ENCODE measurements around the gene BOD1L1. TPM values are rescaled to one million over a fixed set of nuclear protein-coding genes. Genes with fewer than 3 reads are reported as not detected.
A peak's percentile ranks its signal among the peaks of the same experiment; 100 is the strongest.

The BOD1L1 gene
- total and polyA plus RNA-seq, 9 donors = 21.2 to 41.6 (median 38.3) TPM

DNA sequence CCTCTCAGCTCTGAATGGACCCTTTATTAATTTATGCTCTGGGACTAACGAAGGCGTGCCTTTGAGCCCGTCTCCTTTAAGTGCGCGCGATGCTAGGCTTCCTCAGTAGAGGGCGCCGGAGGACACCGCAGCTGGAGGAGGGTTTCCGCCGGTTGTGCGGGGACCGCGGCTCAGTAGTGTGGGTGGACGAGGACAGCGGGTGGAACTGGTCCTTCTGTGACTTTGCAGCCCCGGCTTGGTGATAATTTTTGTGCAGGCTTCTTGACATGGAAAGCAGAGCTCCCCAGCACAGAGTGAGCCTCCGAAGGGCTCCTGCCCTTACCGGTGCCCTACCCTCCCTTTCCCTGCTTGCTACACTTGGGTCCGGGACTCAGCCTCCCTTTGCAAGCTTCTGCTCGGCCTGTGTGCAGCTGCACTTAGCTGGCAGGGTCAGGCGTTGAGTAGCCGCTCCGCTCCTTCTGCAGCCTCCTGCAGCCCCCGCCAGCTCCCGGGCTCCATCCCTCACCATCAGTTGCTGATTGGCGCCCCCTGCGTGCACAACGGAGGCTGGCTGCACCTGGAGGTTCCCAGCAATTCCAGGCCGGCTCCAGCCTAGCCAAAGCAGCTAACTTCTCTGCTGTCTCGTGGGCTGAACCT lies 26.8 kb upstream of the BOD1L1 start:
- Histone ChIP-seq H3K27ac (no peak overlapping the region), H3K9me3 (no peaks in the 10 kb centered on the region), H3K4me1 (ENCODE audit: insufficient read depth) (no peaks in the 10 kb centered on the region), H3K36me3 (no peaks in the 10 kb centered on the region), H3K27me3 (no peaks in the 10 kb centered on the region), H3K4me3 (peak overlapping the region; percentile 45)
- DNase-seq = peak; percentile 66 to 87 (median 79)
- no peak for TF ChIP-seq EP300 (IDR thresholded peaks at IDR 0.05)
- no peak for TF ChIP-seq POLR2A (IDR thresholded peaks at IDR 0.05)
- TF ChIP-seq, protein P1, sequence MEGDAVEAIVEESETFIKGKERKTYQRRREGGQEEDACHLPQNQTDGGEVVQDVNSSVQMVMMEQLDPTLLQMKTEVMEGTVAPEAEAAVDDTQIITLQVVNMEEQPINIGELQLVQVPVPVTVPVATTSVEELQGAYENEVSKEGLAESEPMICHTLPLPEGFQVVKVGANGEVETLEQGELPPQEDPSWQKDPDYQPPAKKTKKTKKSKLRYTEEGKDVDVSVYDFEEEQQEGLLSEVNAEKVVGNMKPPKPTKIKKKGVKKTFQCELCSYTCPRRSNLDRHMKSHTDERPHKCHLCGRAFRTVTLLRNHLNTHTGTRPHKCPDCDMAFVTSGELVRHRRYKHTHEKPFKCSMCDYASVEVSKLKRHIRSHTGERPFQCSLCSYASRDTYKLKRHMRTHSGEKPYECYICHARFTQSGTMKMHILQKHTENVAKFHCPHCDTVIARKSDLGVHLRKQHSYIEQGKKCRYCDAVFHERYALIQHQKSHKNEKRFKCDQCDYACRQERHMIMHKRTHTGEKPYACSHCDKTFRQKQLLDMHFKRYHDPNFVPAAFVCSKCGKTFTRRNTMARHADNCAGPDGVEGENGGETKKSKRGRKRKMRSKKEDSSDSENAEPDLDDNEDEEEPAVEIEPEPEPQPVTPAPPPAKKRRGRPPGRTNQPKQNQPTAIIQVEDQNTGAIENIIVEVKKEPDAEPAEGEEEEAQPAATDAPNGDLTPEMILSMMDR (IDR thresholded peaks at IDR 0.05) = peak; percentile 32 to 90 (median 58)
- intact Hi-C loops (cut with DNase I) = loop anchor here in 1 of 4 donors (10.0 kb wide), 1 partner anchor 1511 kb away; no protein-coding TSS in a partner anchor
- 0 to 21% (median 0%) methylated on average over 31 of the region's 31 CpGs for WGBS, 3 donors

DNA sequence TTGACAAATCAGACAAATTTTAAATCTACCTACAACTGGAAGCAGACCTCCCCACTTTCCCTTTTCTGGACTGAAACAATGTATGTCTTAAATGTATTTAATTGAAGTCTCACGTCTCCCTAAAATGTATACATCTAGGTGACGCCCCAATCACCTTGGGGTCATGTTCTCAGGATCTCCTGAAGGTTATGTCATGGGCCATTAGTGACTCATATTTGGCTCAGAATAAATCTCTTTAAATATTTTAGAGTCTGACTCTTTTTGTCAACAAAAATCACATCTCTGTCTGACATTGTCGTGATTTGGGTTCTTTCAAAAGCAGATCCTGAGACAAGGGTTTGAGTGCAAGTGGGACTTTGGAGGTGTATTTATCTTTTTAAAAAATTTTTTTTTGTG lies 26.2 kb upstream of the BOD1L1 start:
- 35 to 66% (median 37%) methylated on average over 3 of the region's 3 CpGs for WGBS, 3 donors
- no peaks in the 10 kb centered on the region for H3K27me3 ChIP-seq
- intact Hi-C loops (cut with DNase I) = loop anchor here in 1 of 4 donors (10.0 kb wide), 1 partner anchor 1511 kb away; no protein-coding TSS in a partner anchor
- no peaks in the 10 kb centered on the region for H3K4me1 ChIP-seq (ENCODE audit: insufficient read depth)
- no peaks in the 10 kb centered on the region for H3K36me3 ChIP-seq
- no peak for DNase-seq
- no peaks in the 10 kb centered on the region for H3K9me3 ChIP-seq
- no peak for TF ChIP-seq POLR2A (IDR thresholded peaks at IDR 0.05)
- TF ChIP-seq, protein P1 (IDR thresholded peaks at IDR 0.05) = no peak
- no peak for TF ChIP-seq EP300 (IDR thresholded peaks at IDR 0.05)
- no peak overlapping the region for H3K27ac ChIP-seq
- H3K4me3 ChIP-seq = peak overlapping the region; percentile 45

DNA sequence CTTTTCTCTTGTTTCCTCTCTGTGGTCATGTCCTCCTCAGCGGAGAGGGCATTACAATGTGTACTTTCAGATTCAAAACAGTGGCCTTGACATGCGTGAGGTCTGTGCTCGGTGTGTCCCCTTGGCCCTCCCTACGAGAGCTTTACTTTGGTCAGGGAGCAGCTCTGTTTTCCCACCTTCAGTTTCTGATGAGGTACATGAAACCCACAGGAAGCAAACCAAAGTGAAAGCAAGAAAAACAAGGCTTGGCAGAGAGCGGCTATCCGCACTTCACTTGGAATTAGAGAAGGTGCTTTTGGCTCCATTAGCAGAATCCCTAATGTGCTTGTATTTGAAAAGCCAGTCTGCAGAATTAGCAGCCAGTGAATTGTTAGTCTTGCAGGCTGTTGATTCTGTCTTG lies 19.5 kb upstream of the BOD1L1 start:
- H3K9me3 ChIP-seq = no peaks in the 10 kb centered on the region
- no peak overlapping the region for H3K4me3 ChIP-seq
- TF ChIP-seq POLR2A (IDR thresholded peaks at IDR 0.05) (no peak), EP300 (IDR thresholded peaks at IDR 0.05) (no peak)
- TF ChIP-seq, protein P1 (IDR thresholded peaks at IDR 0.05) = no peak
- H3K27me3 ChIP-seq = no peaks in the 10 kb centered on the region
- WGBS, 3 donors = 6 to 9% (median 7%) methylated on average over 6 of the region's 6 CpGs
- peaks cover 8% of the 10 kb centered on the region for H3K4me1 ChIP-seq (ENCODE audit: insufficient read depth)
- DNase-seq = peak in 2 of 5 donors; percentile 25 to 47
- no peaks in the 10 kb centered on the region for H3K36me3 ChIP-seq
- intact Hi-C loops (cut with DNase I) = loop anchor here in 1 of 4 donors (10.0 kb wide), 1 partner anchor 1358 kb away; the partner anchor contains the start of gene CPEB2
- peak overlapping the region in 1 of 2 donors; percentile 62 for H3K27ac ChIP-seq

DNA sequence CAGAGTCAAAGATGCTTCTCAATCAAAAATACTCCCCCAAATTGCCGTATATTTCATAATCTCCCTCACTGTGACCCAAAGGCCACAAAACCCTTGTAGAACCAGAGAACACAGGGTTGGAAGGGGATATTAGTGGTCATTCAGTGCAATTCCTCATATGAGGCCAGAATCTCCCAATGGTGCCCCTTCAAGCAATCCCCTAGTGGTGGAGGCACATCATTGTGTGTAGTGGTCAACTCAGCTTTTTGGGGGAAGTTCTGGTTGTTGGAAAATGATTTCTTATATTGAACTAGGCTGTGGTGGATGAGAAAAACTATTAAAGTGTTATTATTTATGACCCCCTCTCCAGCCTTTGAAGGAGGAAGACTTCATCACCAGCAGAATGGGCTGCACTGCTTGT lies 17.6 kb upstream of the BOD1L1 start:
- Histone ChIP-seq H3K4me3 (no peak overlapping the region), H3K27me3 (no peaks in the 10 kb centered on the region), H3K27ac (no peak overlapping the region), H3K9me3 (no peaks in the 10 kb centered on the region), H3K4me1 (ENCODE audit: insufficient read depth) (peaks cover 11% of the 10 kb centered on the region), H3K36me3 (no peaks in the 10 kb centered on the region)
- intact Hi-C loops (cut with DNase I) = loop anchor here in 1 of 4 donors (10.0 kb wide), 1 partner anchor 1360 kb away; the partner anchor contains the start of gene CPEB2
- 71 to 84% (median 78%) methylated on average over 1 of the region's 1 CpG for WGBS, 3 donors
- no peak for DNase-seq
- TF ChIP-seq EP300 (IDR thresholded peaks at IDR 0.05) = no peak
- TF ChIP-seq POLR2A (IDR thresholded peaks at IDR 0.05) = no peak
- TF ChIP-seq, protein P1 (IDR thresholded peaks at IDR 0.05) = no peak

Data from ovary (tissue), 9 donors.